ENCODE data around the gene NAALADL2.

DNA sequence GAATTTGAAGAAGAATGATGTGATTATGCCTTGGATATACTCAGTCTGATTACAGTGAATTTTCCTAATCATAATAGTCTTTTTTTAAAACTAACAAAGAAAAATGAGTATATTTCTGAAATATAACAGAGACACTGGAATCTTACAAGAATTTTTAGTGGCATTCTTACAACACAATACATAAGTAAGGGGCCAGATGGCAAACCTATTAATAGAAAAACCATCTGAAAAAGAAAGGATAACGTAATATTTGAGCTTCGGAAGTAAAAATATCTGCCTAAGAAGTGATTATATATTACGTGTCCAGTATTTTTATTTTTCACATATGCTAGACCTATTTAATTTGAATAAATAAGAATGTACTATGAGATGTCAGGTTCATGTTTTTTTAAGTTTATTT lies 452.8 kb downstream of the NAALADL2 start:
- TF ChIP-seq POLR2A (IDR thresholded peaks at IDR 0.05) = no peak
- TF ChIP-seq, protein P1, sequence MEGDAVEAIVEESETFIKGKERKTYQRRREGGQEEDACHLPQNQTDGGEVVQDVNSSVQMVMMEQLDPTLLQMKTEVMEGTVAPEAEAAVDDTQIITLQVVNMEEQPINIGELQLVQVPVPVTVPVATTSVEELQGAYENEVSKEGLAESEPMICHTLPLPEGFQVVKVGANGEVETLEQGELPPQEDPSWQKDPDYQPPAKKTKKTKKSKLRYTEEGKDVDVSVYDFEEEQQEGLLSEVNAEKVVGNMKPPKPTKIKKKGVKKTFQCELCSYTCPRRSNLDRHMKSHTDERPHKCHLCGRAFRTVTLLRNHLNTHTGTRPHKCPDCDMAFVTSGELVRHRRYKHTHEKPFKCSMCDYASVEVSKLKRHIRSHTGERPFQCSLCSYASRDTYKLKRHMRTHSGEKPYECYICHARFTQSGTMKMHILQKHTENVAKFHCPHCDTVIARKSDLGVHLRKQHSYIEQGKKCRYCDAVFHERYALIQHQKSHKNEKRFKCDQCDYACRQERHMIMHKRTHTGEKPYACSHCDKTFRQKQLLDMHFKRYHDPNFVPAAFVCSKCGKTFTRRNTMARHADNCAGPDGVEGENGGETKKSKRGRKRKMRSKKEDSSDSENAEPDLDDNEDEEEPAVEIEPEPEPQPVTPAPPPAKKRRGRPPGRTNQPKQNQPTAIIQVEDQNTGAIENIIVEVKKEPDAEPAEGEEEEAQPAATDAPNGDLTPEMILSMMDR (IDR thresholded peaks at IDR 0.05) = no peak
- TF ChIP-seq EP300 (IDR thresholded peaks at IDR 0.05) = no peak
